Glutamatergic neuron (in vitro differentiated cells): ENCODE results near the gene CACNA1I. TPM values are rescaled to one million over a fixed set of nuclear protein-coding genes. Genes with fewer than 3 reads are reported as not detected.

Experiments
- DNase-seq: peaks from one replicate; pipeline ENCODE4 v3.0.0; 2022
- H3K27ac Mint-ChIP-seq: one replicate; pipeline ENCODE4 v1.8.0; 2020; ENCODE audit warnings: mild to moderate bottlenecking, mixed read lengths, inconsistent platforms; ENCODE audit not compliant: unreplicated experiment
- H3K27me3 Mint-ChIP-seq: one replicate; pipeline ENCODE4 v1.8.0; 2020; ENCODE audit warnings: mild to moderate bottlenecking, moderate library complexity, mixed read lengths, inconsistent platforms; ENCODE audit not compliant: unreplicated experiment
- H3K36me3 Mint-ChIP-seq: one replicate; pipeline ENCODE4 v1.8.0; 2020; ENCODE audit warnings: mild to moderate bottlenecking, mixed read lengths, inconsistent platforms; ENCODE audit not compliant: unreplicated experiment
- H3K4me1 Mint-ChIP-seq: one replicate; pipeline ENCODE4 v1.8.0; 2020; ENCODE audit warnings: mild to moderate bottlenecking, low read depth, mixed read lengths, inconsistent platforms; ENCODE audit not compliant: unreplicated experiment
- H3K4me3 Mint-ChIP-seq: one replicate; pipeline ENCODE4 v1.8.0; 2020; ENCODE audit warnings: mild to moderate bottlenecking, mixed read lengths, inconsistent platforms; ENCODE audit not compliant: unreplicated experiment
- H3K9me3 Mint-ChIP-seq: one replicate; pipeline ENCODE4 v1.8.0; 2020; ENCODE audit warnings: mild to moderate bottlenecking, moderate library complexity, mixed read lengths, inconsistent platforms; ENCODE audit not compliant: unreplicated experiment
- total RNA-seq: library from RNA; stranded (reverse); fragmentation: NEBNext Ultra II Directional; extraction: Animal tissue kit (Norgen Biotek cat#: 25700); gene quantifications from one replicate; pipeline ENCODE4 v1.2.1, GENCODE V29; 2021; ENCODE audit not compliant: unreplicated experiment
- TF ChIP-seq, protein P1 (sequence below): fragments of 200-600 bp; sonication (generic); IDR thresholded peaks from one replicate; pipeline ENCODE4 v1.5.0; 2021; ENCODE audit not compliant: partially characterized antibody, unreplicated experiment

Gene CACNA1I
- total RNA-seq, 1 donor from 2014 or later = 0.12 TPM

DNA sequence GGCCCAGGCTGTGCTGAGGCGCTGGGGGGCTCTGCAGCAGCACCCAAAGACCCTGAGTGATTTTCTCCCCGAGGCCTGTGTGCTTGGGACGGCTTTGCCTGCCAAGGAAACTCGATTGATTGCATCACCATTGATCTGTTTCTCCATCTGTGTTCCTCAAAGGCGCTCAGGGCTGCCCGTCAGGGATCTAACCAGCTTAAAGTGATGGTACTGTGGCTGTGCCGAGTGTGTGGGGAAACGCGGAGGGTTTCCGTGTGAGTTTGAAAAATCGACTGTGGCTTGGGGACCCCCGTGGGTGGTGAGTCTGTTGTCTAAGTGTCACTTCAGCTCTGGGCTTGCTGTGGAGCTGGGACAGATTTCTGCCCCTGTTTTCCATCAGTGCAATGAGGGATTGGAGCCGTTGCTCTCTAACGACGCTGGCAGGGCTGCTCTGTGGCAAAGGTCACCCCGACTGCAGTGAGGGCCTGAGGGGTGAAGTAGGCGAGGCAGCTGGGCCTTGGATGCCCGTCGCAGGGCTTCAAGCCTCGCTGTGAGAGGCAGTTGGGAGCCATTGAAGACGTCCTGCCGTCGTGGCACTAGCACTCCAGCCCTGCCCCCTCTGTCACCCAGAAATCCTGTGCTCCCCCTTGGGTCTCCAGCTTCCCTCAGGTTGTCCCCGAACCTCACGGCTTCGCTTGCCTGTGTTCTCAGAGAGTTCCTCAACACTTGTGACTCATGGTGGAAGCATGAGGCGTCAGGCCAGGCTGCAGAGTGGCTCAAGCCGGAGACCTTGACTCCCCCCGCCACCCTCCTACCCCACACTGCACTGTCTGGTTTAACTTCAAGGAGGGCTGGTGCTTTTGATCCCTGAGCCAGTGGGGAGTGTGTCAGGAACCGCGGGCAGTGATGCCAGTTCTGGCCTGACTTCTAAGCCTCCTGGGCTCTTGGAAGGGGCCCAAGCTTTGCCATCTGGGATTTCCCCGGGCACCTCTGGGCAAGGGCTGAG, 21.8 kb downstream of the CACNA1I start:
- peak; percentile 47 for DNase-seq
- peaks cover 19% of the 10 kb centered on the region for H3K4me1 Mint-ChIP-seq
- TF ChIP-seq, protein P1, sequence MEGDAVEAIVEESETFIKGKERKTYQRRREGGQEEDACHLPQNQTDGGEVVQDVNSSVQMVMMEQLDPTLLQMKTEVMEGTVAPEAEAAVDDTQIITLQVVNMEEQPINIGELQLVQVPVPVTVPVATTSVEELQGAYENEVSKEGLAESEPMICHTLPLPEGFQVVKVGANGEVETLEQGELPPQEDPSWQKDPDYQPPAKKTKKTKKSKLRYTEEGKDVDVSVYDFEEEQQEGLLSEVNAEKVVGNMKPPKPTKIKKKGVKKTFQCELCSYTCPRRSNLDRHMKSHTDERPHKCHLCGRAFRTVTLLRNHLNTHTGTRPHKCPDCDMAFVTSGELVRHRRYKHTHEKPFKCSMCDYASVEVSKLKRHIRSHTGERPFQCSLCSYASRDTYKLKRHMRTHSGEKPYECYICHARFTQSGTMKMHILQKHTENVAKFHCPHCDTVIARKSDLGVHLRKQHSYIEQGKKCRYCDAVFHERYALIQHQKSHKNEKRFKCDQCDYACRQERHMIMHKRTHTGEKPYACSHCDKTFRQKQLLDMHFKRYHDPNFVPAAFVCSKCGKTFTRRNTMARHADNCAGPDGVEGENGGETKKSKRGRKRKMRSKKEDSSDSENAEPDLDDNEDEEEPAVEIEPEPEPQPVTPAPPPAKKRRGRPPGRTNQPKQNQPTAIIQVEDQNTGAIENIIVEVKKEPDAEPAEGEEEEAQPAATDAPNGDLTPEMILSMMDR = no peak
- H3K27ac Mint-ChIP-seq = peak overlapping the region; percentile 86
- peaks cover 15% of the 10 kb centered on the region for H3K27me3 Mint-ChIP-seq
- peaks cover 3% of the 10 kb centered on the region for H3K9me3 Mint-ChIP-seq
- no peaks in the 10 kb centered on the region for H3K36me3 Mint-ChIP-seq
- H3K4me3 Mint-ChIP-seq = peak overlapping the region; percentile 55

DNA sequence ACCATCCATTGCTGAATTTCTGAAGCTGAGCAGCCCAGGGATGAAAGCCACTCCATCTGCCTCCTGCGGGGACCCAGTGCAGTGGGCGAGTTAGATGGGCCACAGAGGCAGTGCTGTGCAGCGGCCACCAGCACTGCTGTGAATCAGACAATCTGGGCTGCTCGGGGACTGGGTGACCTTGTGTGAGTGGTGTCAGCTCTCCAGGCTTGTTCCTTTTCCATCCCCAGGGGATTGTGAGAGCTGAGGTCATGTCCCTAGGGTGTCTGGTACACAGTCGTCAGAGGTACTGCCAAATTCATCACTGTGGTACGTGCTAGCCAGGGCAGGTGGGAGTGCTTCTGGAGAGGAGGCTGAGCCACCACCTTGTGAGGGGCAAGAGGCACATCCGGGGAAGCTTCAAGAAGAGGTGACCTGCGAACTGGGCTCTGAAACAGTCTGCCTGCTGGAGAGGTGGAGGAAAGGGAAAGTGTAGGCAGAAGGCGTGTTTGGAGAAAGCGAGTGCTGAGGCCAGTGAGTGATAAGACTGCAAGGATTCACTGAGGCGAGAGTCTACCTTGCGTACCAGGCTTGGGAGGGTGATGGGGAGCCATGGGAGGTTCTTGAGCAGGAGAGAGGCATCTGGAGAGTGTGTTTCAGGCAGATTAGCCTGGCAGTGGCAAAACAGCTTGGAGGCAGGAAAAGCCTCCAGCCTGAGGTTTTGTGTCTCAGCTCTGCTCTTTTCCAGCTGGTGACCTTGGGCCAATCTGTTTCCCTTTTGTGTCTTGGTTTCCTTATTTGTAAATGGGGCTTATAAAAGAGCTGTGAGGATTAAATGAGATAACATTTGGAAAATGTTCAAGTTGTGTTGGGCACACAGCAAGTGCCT, 22.7 kb downstream of the CACNA1I start:
- H3K9me3 Mint-ChIP-seq = peaks cover 3% of the 10 kb centered on the region
- H3K27ac Mint-ChIP-seq = peak overlapping the region; percentile 40
- DNase-seq = no peak
- no peaks in the 10 kb centered on the region for H3K36me3 Mint-ChIP-seq
- TF ChIP-seq, protein P1 = no peak
- H3K4me3 Mint-ChIP-seq = no peak overlapping the region
- H3K4me1 Mint-ChIP-seq = peaks cover 19% of the 10 kb centered on the region
- H3K27me3 Mint-ChIP-seq = peaks cover 16% of the 10 kb centered on the region

DNA sequence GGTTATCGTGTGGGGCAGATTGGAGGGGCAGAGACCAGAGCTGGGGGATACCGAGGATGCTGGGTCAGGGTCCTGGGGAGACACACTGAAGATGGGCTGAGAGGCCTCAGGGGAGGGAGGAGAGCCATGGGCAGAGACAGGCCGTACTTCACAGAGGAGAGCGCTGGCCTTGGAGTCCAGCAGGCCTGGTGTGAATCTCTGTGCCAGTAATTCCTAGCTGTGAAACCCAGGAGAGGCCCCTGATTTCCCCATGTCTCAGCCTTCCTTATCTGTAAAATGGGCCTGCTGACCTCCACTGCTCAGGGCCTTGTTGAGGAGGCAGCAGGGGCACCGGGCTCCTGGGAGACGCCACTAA, 23.4 kb downstream of the CACNA1I start:
- Mint-ChIP-seq H3K27me3 (peaks cover 19% of the 10 kb centered on the region), H3K4me1 (peaks cover 19% of the 10 kb centered on the region)

GRCh38 chr22:39594411-39594810, 23.9 kb downstream of the CACNA1I start:
- TF ChIP-seq, protein P1 = no peak
- no peak for DNase-seq
- peaks cover 19% of the 10 kb centered on the region for H3K4me1 Mint-ChIP-seq
- no peak overlapping the region for H3K4me3 Mint-ChIP-seq
- H3K27ac Mint-ChIP-seq = no peak overlapping the region
- H3K9me3 Mint-ChIP-seq = peaks cover 3% of the 10 kb centered on the region
- H3K36me3 Mint-ChIP-seq = no peaks in the 10 kb centered on the region
- H3K27me3 Mint-ChIP-seq = peaks cover 17% of the 10 kb centered on the region

More for the DNA sequence above, 23.4 kb downstream of the CACNA1I start:
- TF ChIP-seq, protein P1 = no peak
- Mint-ChIP-seq H3K27ac (peak overlapping the region; percentile 40), H3K4me3 (no peak overlapping the region), H3K9me3 (peaks cover 3% of the 10 kb centered on the region), H3K36me3 (no peaks in the 10 kb centered on the region)
- no peak for DNase-seq
